GM19463 (cell line): ENCODE measurements around the gene DIS3L2.
A peak's percentile ranks its signal among the peaks of the same experiment; 100 is the strongest.
"Not testable (repeated sequence)": the region's sequence is repeated elsewhere in the genome, so short reads cannot be mapped to it uniquely, and the experiment has no call there.

Experiments used
- ATAC-seq: cut with Tn5 transposase; IDR thresholded peaks from one replicate; pipeline ENCODE4 v1.9.1; 2021; ENCODE audit warnings: mild to moderate bottlenecking, moderate library complexity; ENCODE audit not compliant: unreplicated experiment

Gene DIS3L2

GRCh38 chr2:232316461-232317330, 355.2 kb downstream of the DIS3L2 start:
- no peak for ATAC-seq

- no peak for ATAC-seq
Measured at GRCh38 chr2:232318169-232318855, 356.8 kb downstream of the DIS3L2 start.

- no peak for ATAC-seq
Measured at GRCh38 chr2:232319067-232319802, 357.7 kb downstream of the DIS3L2 start.

GRCh38 chr2:232319803-232320442, 358.4 kb downstream of the DIS3L2 start:
- no peak for ATAC-seq

GRCh38 chr2:232320443-232320803, 358.9 kb downstream of the DIS3L2 start:
- ATAC-seq = no peak

GRCh38 chr2:232321156-232321816, 359.8 kb downstream of the DIS3L2 start:
- no peak for ATAC-seq

- no peak for ATAC-seq
Measured at GRCh38 chr2:232321817-232322559, 360.5 kb downstream of the DIS3L2 start.

- ATAC-seq = no peak
Measured at GRCh38 chr2:232322560-232323327, 361.2 kb downstream of the DIS3L2 start.

GRCh38 chr2:232323328-232323650, 361.8 kb downstream of the DIS3L2 start:
- ATAC-seq = no peak

- ATAC-seq = not testable (repeated sequence)
Measured at GRCh38 chr2:232323967-232324366, 362.5 kb downstream of the DIS3L2 start.

- no peak for ATAC-seq
Measured at GRCh38 chr2:232324778-232325177, 363.3 kb downstream of the DIS3L2 start.

GRCh38 chr2:232325324-232326273, 364.1 kb downstream of the DIS3L2 start:
- ATAC-seq = no peak

- not testable (repeated sequence) for ATAC-seq
Measured at GRCh38 chr2:232326274-232327104, 365.0 kb downstream of the DIS3L2 start.

- peak; percentile 52 for ATAC-seq
Measured at GRCh38 chr2:232327105-232328031, 365.9 kb downstream of the DIS3L2 start.

GRCh38 chr2:232328032-232328422, 366.5 kb downstream of the DIS3L2 start:
- peak; percentile 54 for ATAC-seq
